Measurements from ENCODE around the gene EHBP1.

- TF ChIP-seq POLR2AphosphoS5 (IDR thresholded peaks at IDR 0.05; ENCODE audit: low read depth, low read length) = no peak
- TF ChIP-seq USF2 (IDR thresholded peaks at IDR 0.05; ENCODE audit: borderline replicate concordance, low read depth, low read length) = no peak
- no peak for TF ChIP-seq CTCF (IDR thresholded peaks at IDR 0.05)
- no peak for TF ChIP-seq NFIC (IDR thresholded peaks at IDR 0.05; ENCODE audit: borderline replicate concordance)
- no peak for TF ChIP-seq TAF1 (IDR thresholded peaks at IDR 0.05; ENCODE audit: borderline replicate concordance, low read depth, low read length)
These were observed 339.1 kb downstream of the EHBP1 start for GRCh38 chr2:63044362-63045327.
